GM12872 (cell line): ENCODE data around the gene DYNC1I1.

ENCODE experiments used
- CTCF ChIP-seq: IDR thresholded peaks from 3 replicates; pipeline ENCODE4 v1.5.1; 2011; ENCODE audit warnings: low read depth, mild to moderate bottlenecking, low read length, moderate library complexity; ENCODE audit not compliant: insufficient read depth

DYNC1I1 gene

DNA sequence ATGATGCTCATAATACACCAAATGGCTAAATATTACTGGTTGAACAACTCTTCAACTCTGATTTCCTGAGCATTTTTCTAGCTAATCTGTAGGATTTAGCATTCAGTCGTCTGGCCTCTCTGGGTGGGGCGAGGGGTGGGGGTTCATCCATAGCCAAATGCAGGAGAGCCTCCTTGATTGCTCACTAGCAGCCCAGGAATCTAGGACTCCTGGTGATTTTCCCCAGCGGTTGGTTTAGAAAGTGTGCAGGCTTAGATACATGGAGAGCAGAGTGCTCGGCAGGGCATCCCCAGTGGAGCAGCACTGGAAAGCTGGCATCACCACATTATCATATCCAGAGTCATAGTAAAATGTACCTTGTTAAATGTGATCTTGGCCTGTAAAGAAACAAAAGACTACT lies 136.1 kb downstream of the DYNC1I1 start:
- TF ChIP-seq CTCF = no peak

DNA sequence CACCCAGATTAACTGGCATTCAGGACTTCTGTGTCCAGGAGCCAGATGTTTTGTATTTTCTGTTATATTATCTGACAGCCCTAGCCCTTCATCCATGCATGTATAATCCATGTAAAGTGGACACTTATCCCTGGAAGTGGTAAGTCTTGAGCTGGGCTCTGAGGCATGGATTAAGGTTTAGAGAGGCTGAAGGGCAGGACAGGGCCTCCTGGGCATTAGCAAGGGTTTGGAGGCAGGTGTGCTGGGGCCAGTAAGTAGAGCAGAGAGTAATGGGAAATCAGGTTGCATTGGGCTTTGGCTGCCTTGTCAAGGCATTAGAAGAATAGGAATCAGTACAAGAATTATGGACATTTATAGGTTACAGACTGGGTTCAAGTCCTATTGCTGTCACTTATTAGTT lies 138.0 kb downstream of the DYNC1I1 start:
- TF ChIP-seq CTCF = no peak

GRCh38 chr7:95915731-95916130 lies 143.4 kb downstream of the DYNC1I1 start:
- TF ChIP-seq CTCF = no peak

- peak; percentile 84 for TF ChIP-seq CTCF
These were observed 144.4 kb downstream of the DYNC1I1 start for GRCh38 chr7:95916573-95917297.

- TF ChIP-seq CTCF = no peak
These were observed 145.3 kb downstream of the DYNC1I1 start for GRCh38 chr7:95917634-95918033.

- no peak for TF ChIP-seq CTCF
These were observed 147.2 kb downstream of the DYNC1I1 start for GRCh38 chr7:95919556-95919955.

DNA sequence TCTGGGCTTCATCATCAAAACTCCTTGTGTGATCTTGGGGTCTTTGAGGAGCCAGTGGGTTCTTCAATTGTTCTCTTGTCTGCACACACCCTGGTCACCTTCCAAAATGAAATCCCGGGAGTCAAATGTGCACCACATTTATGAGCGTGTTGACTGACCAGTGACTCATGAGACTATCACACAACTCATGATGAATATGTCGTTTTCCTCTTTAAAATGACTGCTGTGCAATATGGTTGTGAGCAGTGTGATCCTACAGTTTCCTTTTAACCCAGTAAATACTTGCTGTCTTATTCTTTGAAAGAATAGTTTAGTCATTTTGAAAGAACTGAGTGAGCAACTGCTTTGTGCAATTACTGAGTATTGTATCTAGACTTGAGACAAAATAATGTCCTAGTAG lies 149.2 kb downstream of the DYNC1I1 start:
- no peak for TF ChIP-seq CTCF
